H1 (cell line): Measurements from ENCODE around the gene BTBD9. TPM values are rescaled to one million over a fixed set of nuclear protein-coding genes. Genes with fewer than 3 reads are reported as not detected.

Source experiments
- CHD2 ChIP-seq: IDR thresholded peaks from 2 replicates; pipeline ENCODE4 v1.6.1; 2012; ENCODE audit warnings: low read length, improper control_type of control experiment
- CTBP2 ChIP-seq: IDR thresholded peaks from 2 replicates; pipeline ENCODE4 v1.7.0; 2011; ENCODE audit warnings: borderline replicate concordance, mild to moderate bottlenecking, moderate library complexity, mixed read lengths, low read length; ENCODE audit not compliant: insufficient read depth, insufficient read length
- KDM4A ChIP-seq: IDR thresholded peaks from one replicate; pipeline ENCODE4 v1.7.1; 2012; ENCODE audit warnings: low read depth, mild to moderate bottlenecking, moderate library complexity, low read length, inconsistent platforms; ENCODE audit not compliant: severe bottlenecking
- SAP30 ChIP-seq: fragments of 300-600 bp; sonication (generic); IDR thresholded peaks from 2 replicates; pipeline ENCODE4 v1.7.1; 2012; ENCODE audit warnings: low read length, moderate library complexity, mild to moderate bottlenecking, inconsistent platforms; ENCODE audit not compliant: insufficient read depth, insufficient replicate concordance
- polyA plus RNA-seq, 7 experiments: library from polyadenylated mRNA; depleted of rRNA in 3 of 7; stranded (reverse) in 5 of 7; unstranded in 2 of 7; fragments of >200 nt in 5 of 7; fragments of 200-250 nt in 2 of 7; gene quantifications; 1 replicate in 5 of 7; 2 replicates in 1 of 7; 4 replicates in 1 of 7; pipeline versions ENCODE4 v1.2.1 to v1.2.3, GENCODE V29; 2011 to 2013; ENCODE audit warnings: missing spikeins in 2 of 7, mixed read lengths in 2 of 7
- total RNA-seq: library from RNA; stranded (reverse); fragmentation: NEBNext Ultra II Directional; extraction: Animal tissue kit (Norgen Biotek cat#: 25700); gene quantifications from 2 replicates; pipeline ENCODE4 v1.2.1, GENCODE V29; 2021
- TF ChIP-seq, protein P1 (sequence below): fragments of 300-600 bp; sonication (generic); IDR thresholded peaks from 2 replicates; pipeline ENCODE4 v1.7.1; 2012; ENCODE audit warnings: low read length, moderate library complexity, mild to moderate bottlenecking, inconsistent platforms; ENCODE audit not compliant: insufficient replicate concordance

Gene BTBD9
- total and polyA plus RNA-seq, 2 of the 8 experiments (the other 6 are each of a cell fraction or from before 2014, with no cell fraction given): 0.92 to 4.1 TPM

DNA sequence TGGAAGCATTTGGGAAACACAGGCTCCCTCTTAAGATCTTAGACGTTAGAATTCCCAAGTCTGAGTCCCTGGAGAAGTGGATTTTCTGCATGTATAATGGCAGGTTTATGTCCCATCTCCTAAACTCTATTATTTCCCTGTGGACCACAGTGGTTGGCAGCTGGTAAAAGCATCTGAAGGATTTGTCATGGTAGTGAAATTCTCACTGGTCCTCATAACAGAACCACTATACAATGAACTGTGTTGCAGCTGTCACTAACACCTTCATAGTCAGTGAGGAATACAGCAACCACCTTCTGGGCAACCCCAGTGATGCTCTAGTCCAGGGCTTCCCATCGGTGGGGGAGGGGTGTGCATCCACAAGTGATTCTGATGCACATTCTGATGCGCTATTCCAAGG lies 423.3 kb downstream of the BTBD9 start (continued):
- TF ChIP-seq, protein P1, sequence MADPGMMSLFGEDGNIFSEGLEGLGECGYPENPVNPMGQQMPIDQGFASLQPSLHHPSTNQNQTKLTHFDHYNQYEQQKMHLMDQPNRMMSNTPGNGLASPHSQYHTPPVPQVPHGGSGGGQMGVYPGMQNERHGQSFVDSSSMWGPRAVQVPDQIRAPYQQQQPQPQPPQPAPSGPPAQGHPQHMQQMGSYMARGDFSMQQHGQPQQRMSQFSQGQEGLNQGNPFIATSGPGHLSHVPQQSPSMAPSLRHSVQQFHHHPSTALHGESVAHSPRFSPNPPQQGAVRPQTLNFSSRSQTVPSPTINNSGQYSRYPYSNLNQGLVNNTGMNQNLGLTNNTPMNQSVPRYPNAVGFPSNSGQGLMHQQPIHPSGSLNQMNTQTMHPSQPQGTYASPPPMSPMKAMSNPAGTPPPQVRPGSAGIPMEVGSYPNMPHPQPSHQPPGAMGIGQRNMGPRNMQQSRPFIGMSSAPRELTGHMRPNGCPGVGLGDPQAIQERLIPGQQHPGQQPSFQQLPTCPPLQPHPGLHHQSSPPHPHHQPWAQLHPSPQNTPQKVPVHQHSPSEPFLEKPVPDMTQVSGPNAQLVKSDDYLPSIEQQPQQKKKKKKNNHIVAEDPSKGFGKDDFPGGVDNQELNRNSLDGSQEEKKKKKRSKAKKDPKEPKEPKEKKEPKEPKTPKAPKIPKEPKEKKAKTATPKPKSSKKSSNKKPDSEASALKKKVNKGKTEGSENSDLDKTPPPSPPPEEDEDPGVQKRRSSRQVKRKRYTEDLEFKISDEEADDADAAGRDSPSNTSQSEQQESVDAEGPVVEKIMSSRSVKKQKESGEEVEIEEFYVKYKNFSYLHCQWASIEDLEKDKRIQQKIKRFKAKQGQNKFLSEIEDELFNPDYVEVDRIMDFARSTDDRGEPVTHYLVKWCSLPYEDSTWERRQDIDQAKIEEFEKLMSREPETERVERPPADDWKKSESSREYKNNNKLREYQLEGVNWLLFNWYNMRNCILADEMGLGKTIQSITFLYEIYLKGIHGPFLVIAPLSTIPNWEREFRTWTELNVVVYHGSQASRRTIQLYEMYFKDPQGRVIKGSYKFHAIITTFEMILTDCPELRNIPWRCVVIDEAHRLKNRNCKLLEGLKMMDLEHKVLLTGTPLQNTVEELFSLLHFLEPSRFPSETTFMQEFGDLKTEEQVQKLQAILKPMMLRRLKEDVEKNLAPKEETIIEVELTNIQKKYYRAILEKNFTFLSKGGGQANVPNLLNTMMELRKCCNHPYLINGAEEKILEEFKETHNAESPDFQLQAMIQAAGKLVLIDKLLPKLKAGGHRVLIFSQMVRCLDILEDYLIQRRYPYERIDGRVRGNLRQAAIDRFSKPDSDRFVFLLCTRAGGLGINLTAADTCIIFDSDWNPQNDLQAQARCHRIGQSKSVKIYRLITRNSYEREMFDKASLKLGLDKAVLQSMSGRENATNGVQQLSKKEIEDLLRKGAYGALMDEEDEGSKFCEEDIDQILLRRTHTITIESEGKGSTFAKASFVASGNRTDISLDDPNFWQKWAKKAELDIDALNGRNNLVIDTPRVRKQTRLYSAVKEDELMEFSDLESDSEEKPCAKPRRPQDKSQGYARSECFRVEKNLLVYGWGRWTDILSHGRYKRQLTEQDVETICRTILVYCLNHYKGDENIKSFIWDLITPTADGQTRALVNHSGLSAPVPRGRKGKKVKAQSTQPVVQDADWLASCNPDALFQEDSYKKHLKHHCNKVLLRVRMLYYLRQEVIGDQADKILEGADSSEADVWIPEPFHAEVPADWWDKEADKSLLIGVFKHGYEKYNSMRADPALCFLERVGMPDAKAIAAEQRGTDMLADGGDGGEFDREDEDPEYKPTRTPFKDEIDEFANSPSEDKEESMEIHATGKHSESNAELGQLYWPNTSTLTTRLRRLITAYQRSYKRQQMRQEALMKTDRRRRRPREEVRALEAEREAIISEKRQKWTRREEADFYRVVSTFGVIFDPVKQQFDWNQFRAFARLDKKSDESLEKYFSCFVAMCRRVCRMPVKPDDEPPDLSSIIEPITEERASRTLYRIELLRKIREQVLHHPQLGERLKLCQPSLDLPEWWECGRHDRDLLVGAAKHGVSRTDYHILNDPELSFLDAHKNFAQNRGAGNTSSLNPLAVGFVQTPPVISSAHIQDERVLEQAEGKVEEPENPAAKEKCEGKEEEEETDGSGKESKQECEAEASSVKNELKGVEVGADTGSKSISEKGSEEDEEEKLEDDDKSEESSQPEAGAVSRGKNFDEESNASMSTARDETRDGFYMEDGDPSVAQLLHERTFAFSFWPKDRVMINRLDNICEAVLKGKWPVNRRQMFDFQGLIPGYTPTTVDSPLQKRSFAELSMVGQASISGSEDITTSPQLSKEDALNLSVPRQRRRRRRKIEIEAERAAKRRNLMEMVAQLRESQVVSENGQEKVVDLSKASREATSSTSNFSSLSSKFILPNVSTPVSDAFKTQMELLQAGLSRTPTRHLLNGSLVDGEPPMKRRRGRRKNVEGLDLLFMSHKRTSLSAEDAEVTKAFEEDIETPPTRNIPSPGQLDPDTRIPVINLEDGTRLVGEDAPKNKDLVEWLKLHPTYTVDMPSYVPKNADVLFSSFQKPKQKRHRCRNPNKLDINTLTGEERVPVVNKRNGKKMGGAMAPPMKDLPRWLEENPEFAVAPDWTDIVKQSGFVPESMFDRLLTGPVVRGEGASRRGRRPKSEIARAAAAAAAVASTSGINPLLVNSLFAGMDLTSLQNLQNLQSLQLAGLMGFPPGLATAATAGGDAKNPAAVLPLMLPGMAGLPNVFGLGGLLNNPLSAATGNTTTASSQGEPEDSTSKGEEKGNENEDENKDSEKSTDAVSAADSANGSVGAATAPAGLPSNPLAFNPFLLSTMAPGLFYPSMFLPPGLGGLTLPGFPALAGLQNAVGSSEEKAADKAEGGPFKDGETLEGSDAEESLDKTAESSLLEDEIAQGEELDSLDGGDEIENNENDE: no peak
- TF ChIP-seq SAP30: no peak
- TF ChIP-seq CHD2: no peak
- no peak for TF ChIP-seq KDM4A
- no peak for TF ChIP-seq CTBP2
